Lower leg skin (tissue), 3 donors: Measurements from ENCODE around the gene ZSCAN21.

ENCODE experiments used
- CTCF ChIP-seq, 3 donors: fragments of 450-650 bp; IDR thresholded peaks; one replicate each; pipeline ENCODE4 v1.5.1; 2016; ENCODE audit warnings: antibody characterized with exemption in 3 of 3, mild to moderate bottlenecking in 3 of 3, moderate library complexity in 2 of 3
- POLR2A ChIP-seq, 2 donors: fragments of 450-650 bp; IDR thresholded peaks; one replicate each; pipeline ENCODE4 v1.6.1; 2016 to 2017; ENCODE audit warnings: antibody characterized with exemption in 2 of 2, mild to moderate bottlenecking in 1 of 2, moderate library complexity in 1 of 2

- TF ChIP-seq POLR2A (IDR thresholded peaks at IDR 0.05) (no peak), CTCF (IDR thresholded peaks at IDR 0.05) (no peak)
Measured at GRCh38 chr7:100008525-100008924, 41.0 kb upstream of the ZSCAN21 start.
